K562 (cell line): ENCODE measurements around the gene KDM2B. TPM values are rescaled to one million over a fixed set of nuclear protein-coding genes. Genes with fewer than 3 reads are reported as not detected.

Experiments used
- BCOR ChIP-seq: fragments of 450-650 bp; IDR thresholded peaks from 2 replicates; pipeline ENCODE4 v1.6.1; 2016
- BMI1 ChIP-seq: fragments of 150-350 bp; IDR thresholded peaks from 2 replicates; pipeline ENCODE4 v1.6.1; 2014; ENCODE audit warnings: low read length
- C11orf30 ChIP-seq: fragments of 450-650 bp; IDR thresholded peaks from 2 replicates; pipeline ENCODE4 v1.6.1; 2016; ENCODE audit warnings: low read depth, mild to moderate bottlenecking
- CBFA2T3 ChIP-seq: fragments of 450-650 bp; IDR thresholded peaks from 2 replicates; pipeline ENCODE4 v1.6.1; 2017
- DDX20 ChIP-seq: fragments of 450-650 bp; IDR thresholded peaks from 2 replicates; pipeline ENCODE4 v1.6.1; 2016; ENCODE audit warnings: missing genetic modification characterization, low read depth, mild to moderate bottlenecking, missing compliant biosample characterization, moderate library complexity
- DPF2 ChIP-seq: fragments of 450-650 bp; IDR thresholded peaks from 2 replicates; pipeline ENCODE4 v1.6.1; 2016
- EP300 ChIP-seq: IDR thresholded peaks from 2 replicates; pipeline ENCODE4 v1.6.1; 2012; ENCODE audit warnings: low read length, improper control_type of control experiment
- ETS2 ChIP-seq: IDR thresholded peaks from 2 replicates; pipeline ENCODE4 v1.6.1; 2016; ENCODE audit warnings: borderline replicate concordance, missing genetic modification characterization, mild to moderate bottlenecking, moderate library complexity, missing compliant biosample characterization; ENCODE audit not compliant: poor library complexity, severe bottlenecking
- FOXJ3 ChIP-seq: sonication (generic); formaldehyde crosslinking; IDR thresholded peaks from 2 replicates; pipeline ENCODE4 v1.4.0; 2020; ENCODE audit warnings: mild to moderate bottlenecking, missing genetic modification reagents
- HDAC1 ChIP-seq, 2 experiments: fragments of 450-650 bp; IDR thresholded peaks; 2 replicates each; pipeline ENCODE4 v1.6.1; 2016 to 2017; ENCODE audit warnings: inconsistent platforms in 1 of 2, mild to moderate bottlenecking in 1 of 2, moderate library complexity in 1 of 2
- HMGN3 ChIP-seq: IDR thresholded peaks from 2 replicates; pipeline ENCODE4 v1.6.1; 2011; ENCODE audit warnings: borderline replicate concordance, low read depth, mild to moderate bottlenecking, mixed read lengths, low read length; ENCODE audit not compliant: insufficient read length; ENCODE audit errors: extremely low read depth
- JUND ChIP-seq, 2 experiments: IDR thresholded peaks; 2 replicates in 1 of 2; 3 replicates in 1 of 2; pipeline ENCODE4 v1.6.1; 2011; ENCODE audit warnings: borderline replicate concordance in 2 of 2, low read depth in 2 of 2, low read length in 2 of 2, improper control_type of control experiment in 1 of 2, missing biosample characterization in 1 of 2, missing genetic modification characterization in 1 of 2, missing genetic modification reagents in 1 of 2
- KAT2B ChIP-seq: IDR thresholded peaks from one replicate; pipeline ENCODE4 v1.6.1; 2012; ENCODE audit warnings: low read depth, mild to moderate bottlenecking, control low read depth, inconsistent platforms, low read length, moderate library complexity
- MAFG ChIP-seq: fragments of 450-650 bp; conservative IDR thresholded peaks from 2 replicates; pipeline ENCODE4 v1.6.1; 2016; ENCODE audit warnings: missing genetic modification characterization, missing compliant biosample characterization
- NFE2L1 ChIP-seq: fragments of 450-650 bp; IDR thresholded peaks from 2 replicates; pipeline ENCODE4 v1.6.1; 2016; ENCODE audit warnings: missing genetic modification characterization, low read depth, mild to moderate bottlenecking, missing compliant biosample characterization, moderate library complexity, borderline replicate concordance
- NR3C1 ChIP-seq: sonication (generic); formaldehyde crosslinking; IDR thresholded peaks from 2 replicates; pipeline ENCODE4 v1.8.1; 2022; ENCODE audit warnings: missing genetic modification reagents
- PCBP2 ChIP-seq: fragments of 200-400 bp; formaldehyde crosslinking; IDR thresholded peaks from 2 replicates; pipeline ENCODE4 v1.6.1; 2018; ENCODE audit warnings: low read length, low read depth, mild to moderate bottlenecking, moderate library complexity; ENCODE audit not compliant: poor library complexity, severe bottlenecking
- SNIP1 ChIP-seq: fragments of 450-650 bp; IDR thresholded peaks from 2 replicates; pipeline ENCODE4 v1.7.1; 2017; ENCODE audit warnings: low read depth, mild to moderate bottlenecking
- SPI1 ChIP-seq: IDR thresholded peaks from 2 replicates; pipeline ENCODE4 v1.6.1; 2011; ENCODE audit warnings: low read depth, low read length, control low read depth, borderline replicate concordance
- TAF7 ChIP-seq: fragments of 450-650 bp; IDR thresholded peaks from 2 replicates; pipeline ENCODE4 v1.6.1; 2016; ENCODE audit warnings: missing genetic modification characterization, missing compliant biosample characterization
- polyA plus RNA-seq, 8 experiments: library from polyadenylated mRNA; depleted of rRNA in 4 of 8; stranded (reverse) in 5 of 8; unstranded in 3 of 8; fragments of >200 nt; fragmentation: Nextera tagmentation in 2 of 8; fragmentation: Illumina TruSeq in 1 of 8; extraction: Ambion mirVana in 2 of 8; extraction: Trizol in 1 of 8; gene quantifications; 2 replicates each; pipeline versions ENCODE4 v1.2.1 to v1.2.3, GENCODE V29; 2011 to 2014; ENCODE audit warnings: inconsistent platforms in 1 of 8, missing spikeins in 1 of 8
- total RNA-seq, 7 experiments: library from RNA; depleted of rRNA in 6 of 7; stranded (reverse); fragments of >200 nt in 6 of 7; fragmentation: Illumina TruSeq in 2 of 7; extraction: Trizol in 2 of 7; gene quantifications; 2 replicates each; pipeline versions ENCODE4 v1.2.1 to v1.2.3, GENCODE V29; 2011 to 2021; ENCODE audit warnings: low replicate concordance in 1 of 7
- TF ChIP-seq, protein P1 (sequence below): fragments of 450-650 bp; formaldehyde crosslinking; IDR thresholded peaks from 2 replicates; pipeline ENCODE4 v1.4.0; 2020; ENCODE audit warnings: mild to moderate bottlenecking, mixed read lengths
- TF ChIP-seq, protein P2 (sequence below): fragments of 450-650 bp; IDR thresholded peaks from 2 replicates; pipeline ENCODE4 v1.6.1; 2016
- TF ChIP-seq, protein P3 (sequence below): fragments of 250-450 bp; sonication (Bioruptor Pico); IDR thresholded peaks from 2 replicates; pipeline ENCODE4 v1.4.0; 2020; ENCODE audit warnings: borderline replicate concordance
- TF ChIP-seq, protein P4 (sequence below): sonication (generic); formaldehyde crosslinking; IDR thresholded peaks from 2 replicates; pipeline ENCODE4 v1.8.1; 2023; ENCODE audit warnings: mild to moderate bottlenecking, missing genetic modification reagents, moderate library complexity

KDM2B gene
- total and polyA plus RNA-seq, 9 of the 15 experiments (the other 6 are each of a cell fraction or from before 2014, with no cell fraction given): 7.4 to 50.5 (median 22.5) TPM

DNA sequence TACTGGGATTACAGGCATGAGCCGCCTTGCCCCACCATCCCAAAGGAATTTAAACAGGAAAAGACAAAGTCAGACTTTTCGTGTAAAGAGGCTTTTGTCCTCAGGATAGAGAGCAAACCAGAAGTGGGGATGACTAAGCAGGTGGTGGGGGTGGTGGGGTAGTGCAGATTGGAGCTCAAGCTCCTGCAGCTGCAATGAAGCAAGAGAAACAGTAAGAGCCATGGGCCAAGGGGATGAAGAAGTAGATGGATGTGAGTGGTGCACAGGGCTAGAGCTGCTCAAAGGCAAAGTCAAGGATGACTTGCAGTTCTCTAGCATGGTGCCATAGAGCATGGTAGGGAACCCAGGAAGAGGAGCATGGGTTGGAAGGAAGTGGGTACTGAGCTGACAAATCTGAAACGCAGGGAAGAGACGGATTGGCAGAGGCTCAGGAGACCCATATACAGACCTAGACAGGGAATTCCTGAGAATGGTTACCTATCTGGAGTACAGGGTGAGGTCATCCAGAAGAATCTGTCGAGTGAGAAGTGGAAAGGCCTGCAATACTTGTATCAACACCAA, 192.3 kb downstream of the KDM2B start (continued):
- TF ChIP-seq, protein P1, sequence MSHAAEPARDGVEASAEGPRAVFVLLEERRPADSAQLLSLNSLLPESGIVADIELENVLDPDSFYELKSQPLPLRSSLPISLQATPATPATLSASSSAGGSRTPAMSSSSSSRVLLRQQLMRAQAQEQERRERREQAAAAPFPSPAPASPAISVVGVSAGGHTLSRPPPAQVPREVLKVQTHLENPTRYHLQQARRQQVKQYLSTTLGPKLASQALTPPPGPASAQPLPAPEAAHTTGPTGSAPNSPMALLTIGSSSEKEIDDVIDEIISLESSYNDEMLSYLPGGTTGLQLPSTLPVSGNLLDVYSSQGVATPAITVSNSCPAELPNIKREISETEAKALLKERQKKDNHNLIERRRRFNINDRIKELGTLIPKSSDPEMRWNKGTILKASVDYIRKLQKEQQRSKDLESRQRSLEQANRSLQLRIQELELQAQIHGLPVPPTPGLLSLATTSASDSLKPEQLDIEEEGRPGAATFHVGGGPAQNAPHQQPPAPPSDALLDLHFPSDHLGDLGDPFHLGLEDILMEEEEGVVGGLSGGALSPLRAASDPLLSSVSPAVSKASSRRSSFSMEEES: no peak
- peak; percentile 85 for TF ChIP-seq MAFG (tag)
- no peak for TF ChIP-seq NR3C1 (CRISPR knock-in tag)
- no peak for TF ChIP-seq KAT2B
- TF ChIP-seq SNIP1: no peak
- peak; percentile 42; the same call in 1 of the 2 replicates for TF ChIP-seq DPF2
- TF ChIP-seq, protein P2, sequence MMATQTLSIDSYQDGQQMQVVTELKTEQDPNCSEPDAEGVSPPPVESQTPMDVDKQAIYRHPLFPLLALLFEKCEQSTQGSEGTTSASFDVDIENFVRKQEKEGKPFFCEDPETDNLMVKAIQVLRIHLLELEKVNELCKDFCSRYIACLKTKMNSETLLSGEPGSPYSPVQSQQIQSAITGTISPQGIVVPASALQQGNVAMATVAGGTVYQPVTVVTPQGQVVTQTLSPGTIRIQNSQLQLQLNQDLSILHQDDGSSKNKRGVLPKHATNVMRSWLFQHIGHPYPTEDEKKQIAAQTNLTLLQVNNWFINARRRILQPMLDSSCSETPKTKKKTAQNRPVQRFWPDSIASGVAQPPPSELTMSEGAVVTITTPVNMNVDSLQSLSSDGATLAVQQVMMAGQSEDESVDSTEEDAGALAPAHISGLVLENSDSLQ: no peak
- TF ChIP-seq PCBP2: no peak
- TF ChIP-seq, protein P3, sequence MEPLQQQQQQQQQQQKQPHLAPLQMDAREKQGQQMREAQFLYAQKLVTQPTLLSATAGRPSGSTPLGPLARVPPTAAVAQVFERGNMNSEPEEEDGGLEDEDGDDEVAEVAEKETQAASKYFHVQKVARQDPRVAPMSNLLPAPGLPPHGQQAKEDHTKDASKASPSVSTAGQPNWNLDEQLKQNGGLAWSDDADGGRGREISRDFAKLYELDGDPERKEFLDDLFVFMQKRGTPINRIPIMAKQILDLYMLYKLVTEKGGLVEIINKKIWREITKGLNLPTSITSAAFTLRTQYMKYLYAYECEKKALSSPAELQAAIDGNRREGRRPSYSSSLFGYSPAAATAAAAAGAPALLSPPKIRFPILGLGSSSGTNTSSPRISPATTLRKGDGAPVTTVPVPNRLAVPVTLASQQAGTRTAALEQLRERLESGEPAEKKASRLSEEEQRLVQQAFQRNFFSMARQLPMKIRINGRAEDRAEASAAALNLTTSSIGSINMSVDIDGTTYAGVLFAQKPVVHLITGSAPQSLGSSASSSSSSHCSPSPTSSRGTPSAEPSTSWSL (CRISPR knock-in tag): no peak
- TF ChIP-seq, protein P4, sequence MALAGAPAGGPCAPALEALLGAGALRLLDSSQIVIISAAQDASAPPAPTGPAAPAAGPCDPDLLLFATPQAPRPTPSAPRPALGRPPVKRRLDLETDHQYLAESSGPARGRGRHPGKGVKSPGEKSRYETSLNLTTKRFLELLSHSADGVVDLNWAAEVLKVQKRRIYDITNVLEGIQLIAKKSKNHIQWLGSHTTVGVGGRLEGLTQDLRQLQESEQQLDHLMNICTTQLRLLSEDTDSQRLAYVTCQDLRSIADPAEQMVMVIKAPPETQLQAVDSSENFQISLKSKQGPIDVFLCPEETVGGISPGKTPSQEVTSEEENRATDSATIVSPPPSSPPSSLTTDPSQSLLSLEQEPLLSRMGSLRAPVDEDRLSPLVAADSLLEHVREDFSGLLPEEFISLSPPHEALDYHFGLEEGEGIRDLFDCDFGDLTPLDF (CRISPR knock-in tag): no peak
- TF ChIP-seq NFE2L1 (tag): peak; percentile 13; the same call in 1 of the 2 replicates
- TF ChIP-seq HMGN3: no peak
- no peak for TF ChIP-seq ETS2 (tag)
- peak; percentile 28; the same call in 1 of the 2 replicates for TF ChIP-seq CBFA2T3
- TF ChIP-seq HDAC1 (IDR thresholded peaks at IDR 0.05): peak in 1 of 2 experiments; percentile 47; a peak in 1 of 4 replicates
- TF ChIP-seq BMI1: no peak
- TF ChIP-seq DDX20 (tag): no peak
- peak; percentile 88 for TF ChIP-seq C11orf30
- no peak for TF ChIP-seq SPI1
- no peak for TF ChIP-seq BCOR
- no peak for TF ChIP-seq FOXJ3 (CRISPR knock-in tag)
- peak; percentile 36; the same call in 1 of the 2 replicates for TF ChIP-seq JUND (IDR thresholded peaks at IDR 0.05; ENCODE audit: borderline replicate concordance, low read depth, low read length)
- TF ChIP-seq JUND (tag; IDR thresholded peaks at IDR 0.05; ENCODE audit: borderline replicate concordance, low read depth, low read length): no peak
- TF ChIP-seq EP300: no peak
- TF ChIP-seq TAF7 (tag): no peak
